GM12878 (cell line): Measurements from ENCODE around the gene B3GALT5.

Experiments
- BMI1 ChIP-seq: fragments of 450-650 bp; IDR thresholded peaks from 2 replicates; pipeline ENCODE4 v1.6.1; 2016; ENCODE audit warnings: mild to moderate bottlenecking, moderate library complexity, borderline replicate concordance
- CBX5 ChIP-seq: sonication (generic); IDR thresholded peaks from 2 replicates; pipeline ENCODE4 v1.6.1; 2016; ENCODE audit warnings: low read depth, moderate library complexity, mild to moderate bottlenecking, inconsistent platforms
- CREM ChIP-seq: IDR thresholded peaks from 2 replicates; pipeline ENCODE4 v1.6.1; 2014; ENCODE audit warnings: antibody characterized with exemption, low read depth
- CTCF ChIP-seq, 3 experiments: IDR thresholded peaks in 2 of 3; conservative IDR thresholded peaks in 1 of 3; 2 replicates each; pipeline ENCODE4 v1.5.1; 2011; ENCODE audit warnings: low read depth in 3 of 3, low read length in 3 of 3, mild to moderate bottlenecking in 3 of 3, control low read depth in 2 of 3, moderate library complexity in 2 of 3, inconsistent platforms in 1 of 3, mixed read lengths in 1 of 3; ENCODE audit not compliant: control insufficient read depth in 2 of 3, insufficient read depth in 1 of 3; ENCODE audit errors: extremely low read depth in 1 of 3
- GABPA ChIP-seq: IDR thresholded peaks from 2 replicates; pipeline ENCODE4 v1.6.1; 2014; ENCODE audit warnings: antibody characterized with exemption, low read depth, mild to moderate bottlenecking, inconsistent platforms
- HDAC6 ChIP-seq: fragments of 200-600 bp; sonication (generic); IDR thresholded peaks from one replicate; pipeline ENCODE4 v1.8.0; 2017; ENCODE audit warnings: antibody characterized with exemption; ENCODE audit not compliant: unreplicated experiment
- NR2C1 ChIP-seq: fragments of 450-650 bp; IDR thresholded peaks from 2 replicates; pipeline ENCODE4 v1.6.1; 2017; ENCODE audit warnings: antibody characterized with exemption, mild to moderate bottlenecking, moderate library complexity
- POLR2A ChIP-seq: IDR thresholded peaks from 2 replicates; pipeline ENCODE4 v1.6.1; 2011; ENCODE audit warnings: low read depth, mild to moderate bottlenecking, low read length
- ZNF217 ChIP-seq: fragments of 450-650 bp; IDR thresholded peaks from 2 replicates; pipeline ENCODE4 v1.6.1; 2017; ENCODE audit warnings: antibody characterized with exemption, mild to moderate bottlenecking
- TF ChIP-seq, protein P1 (sequence below): IDR thresholded peaks from 2 replicates; pipeline ENCODE4 v1.6.1; 2011; ENCODE audit warnings: borderline replicate concordance, low read depth, mild to moderate bottlenecking, moderate library complexity, low read length; ENCODE audit not compliant: insufficient read depth, poor library complexity, severe bottlenecking

DNA sequence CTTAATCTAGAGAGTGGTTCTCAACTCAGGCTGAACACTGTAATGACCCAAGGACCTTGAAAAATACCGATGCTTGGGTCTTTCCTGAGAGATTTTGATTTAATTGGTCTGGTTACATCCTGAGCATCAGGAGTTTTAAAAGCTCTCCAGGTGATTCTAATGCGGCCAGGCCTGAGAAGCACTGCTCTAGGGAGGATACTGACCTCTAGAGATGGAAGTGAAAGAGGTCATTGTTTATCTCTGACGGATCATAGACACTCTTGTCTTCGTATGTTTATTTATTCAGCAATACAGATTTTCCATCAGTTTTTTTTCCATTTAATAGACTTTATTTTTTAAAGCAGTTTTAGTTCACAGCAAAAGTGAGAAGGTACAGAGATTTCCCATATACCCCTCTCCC lies 77.7 kb downstream of the B3GALT5 start:
- TF ChIP-seq, protein P1, sequence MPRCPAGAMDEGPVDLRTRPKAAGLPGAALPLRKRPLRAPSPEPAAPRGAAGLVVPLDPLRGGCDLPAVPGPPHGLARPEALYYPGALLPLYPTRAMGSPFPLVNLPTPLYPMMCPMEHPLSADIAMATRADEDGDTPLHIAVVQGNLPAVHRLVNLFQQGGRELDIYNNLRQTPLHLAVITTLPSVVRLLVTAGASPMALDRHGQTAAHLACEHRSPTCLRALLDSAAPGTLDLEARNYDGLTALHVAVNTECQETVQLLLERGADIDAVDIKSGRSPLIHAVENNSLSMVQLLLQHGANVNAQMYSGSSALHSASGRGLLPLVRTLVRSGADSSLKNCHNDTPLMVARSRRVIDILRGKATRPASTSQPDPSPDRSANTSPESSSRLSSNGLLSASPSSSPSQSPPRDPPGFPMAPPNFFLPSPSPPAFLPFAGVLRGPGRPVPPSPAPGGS: no peak
- TF ChIP-seq BMI1: no peak
- TF ChIP-seq HDAC6: no peak
- TF ChIP-seq POLR2A: no peak
- no peak for TF ChIP-seq CBX5
- no peak for TF ChIP-seq NR2C1
- no peak for TF ChIP-seq GABPA
- no peak for TF ChIP-seq ZNF217
- no peak for TF ChIP-seq CTCF (IDR thresholded peaks at IDR 0.05 in 2 of 3, conservative IDR thresholded peaks at IDR 0.05 in 1 of 3; ENCODE audit: control insufficient read depth in 2 of 3, extremely low read depth in 1 of 3, insufficient read depth in 1 of 3, low read depth in 3 of 3, low read length in 3 of 3)
- no peak for TF ChIP-seq CREM
